HG03342 (cell line): ENCODE results near the gene TMBIM1.

Experiments used
- ATAC-seq: cut with Tn5 transposase; IDR thresholded peaks from one replicate; pipeline ENCODE4 v1.9.1; 2021; ENCODE audit warnings: mild to moderate bottlenecking, moderate library complexity; ENCODE audit not compliant: unreplicated experiment

Gene TMBIM1, protein sequence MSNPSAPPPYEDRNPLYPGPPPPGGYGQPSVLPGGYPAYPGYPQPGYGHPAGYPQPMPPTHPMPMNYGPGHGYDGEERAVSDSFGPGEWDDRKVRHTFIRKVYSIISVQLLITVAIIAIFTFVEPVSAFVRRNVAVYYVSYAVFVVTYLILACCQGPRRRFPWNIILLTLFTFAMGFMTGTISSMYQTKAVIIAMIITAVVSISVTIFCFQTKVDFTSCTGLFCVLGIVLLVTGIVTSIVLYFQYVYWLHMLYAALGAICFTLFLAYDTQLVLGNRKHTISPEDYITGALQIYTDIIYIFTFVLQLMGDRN

DNA sequence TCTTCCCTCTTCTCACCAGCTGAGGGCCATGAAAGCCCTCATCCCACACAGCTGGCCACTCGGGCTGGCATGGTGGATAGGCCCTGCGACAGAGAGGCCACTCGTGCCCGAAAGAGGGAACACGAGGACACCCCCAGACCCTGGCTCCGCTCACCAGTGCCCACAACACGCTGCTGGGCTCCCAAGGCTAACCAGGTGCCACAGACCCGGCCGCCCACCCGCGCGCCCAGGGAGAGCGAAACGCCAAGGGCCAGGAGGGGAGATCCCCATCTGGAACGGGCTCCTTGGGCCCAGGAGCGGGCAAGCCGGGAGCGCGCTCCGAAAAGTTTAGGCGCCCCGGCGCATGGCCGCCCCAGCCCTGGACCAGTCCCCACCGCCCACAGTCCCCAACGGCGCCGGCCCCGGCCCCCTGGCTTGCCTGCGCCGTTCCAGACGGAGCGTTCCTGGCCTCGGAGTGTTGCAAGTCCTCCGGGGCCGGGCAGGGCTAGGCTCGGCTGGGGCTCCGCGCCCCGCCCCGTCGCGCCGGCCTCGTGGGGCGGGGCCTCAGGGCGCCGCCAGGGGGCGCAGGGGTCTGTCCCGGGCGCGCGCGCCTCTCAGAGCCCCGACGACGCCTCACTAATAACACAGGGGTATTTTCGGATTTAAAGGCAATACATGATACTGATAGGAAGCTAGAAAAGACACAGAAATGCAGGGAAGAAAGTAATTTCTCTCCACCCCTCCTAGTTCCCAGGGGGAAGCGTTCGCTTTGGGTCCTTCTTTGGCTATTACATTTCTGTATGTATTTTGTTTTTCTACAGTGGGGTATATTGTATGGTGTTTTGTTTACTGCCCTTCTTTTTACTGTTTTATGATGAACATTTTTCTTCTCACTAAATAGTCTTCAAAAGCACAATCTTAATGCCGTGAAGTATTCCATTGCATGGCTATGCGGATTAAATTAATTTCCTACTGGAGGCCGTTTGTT, at the start of gene TMBIM1:
Gene TMBIM1 (minus strand): TSS at position 456 of the 967 bp plus-strand sequence. CDS start 10,362 bp downstream, outside the sequence.
- peak; percentile 72 for ATAC-seq

GRCh38 chr2:218341381-218341780, 49.1 kb upstream of the TMBIM1 start:
- ATAC-seq, result no peak

DNA sequence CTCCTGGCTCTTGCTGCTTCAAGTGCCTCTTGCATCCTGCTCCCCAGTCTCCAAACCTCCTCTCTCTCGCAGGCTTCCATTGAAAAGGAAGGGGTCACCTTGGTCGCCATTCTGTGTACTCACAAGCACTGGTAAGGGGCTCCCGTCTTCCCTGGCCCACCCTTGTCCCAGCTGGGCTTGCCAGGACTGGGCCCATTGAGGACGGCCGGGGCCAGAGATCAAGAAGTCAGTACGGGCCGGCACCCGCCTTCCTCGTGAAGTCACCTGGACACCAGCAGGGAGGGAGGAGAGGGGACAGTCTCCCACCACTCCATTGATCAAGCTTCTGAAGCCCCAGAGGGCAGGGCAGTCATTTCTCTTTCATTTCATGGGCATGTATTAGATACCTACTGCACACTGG, 48.4 kb upstream of the TMBIM1 start:
- no peak for ATAC-seq

- ATAC-seq, result no peak
These were observed 42.2 kb upstream of the TMBIM1 start for GRCh38 chr2:218334531-218334930.

DNA sequence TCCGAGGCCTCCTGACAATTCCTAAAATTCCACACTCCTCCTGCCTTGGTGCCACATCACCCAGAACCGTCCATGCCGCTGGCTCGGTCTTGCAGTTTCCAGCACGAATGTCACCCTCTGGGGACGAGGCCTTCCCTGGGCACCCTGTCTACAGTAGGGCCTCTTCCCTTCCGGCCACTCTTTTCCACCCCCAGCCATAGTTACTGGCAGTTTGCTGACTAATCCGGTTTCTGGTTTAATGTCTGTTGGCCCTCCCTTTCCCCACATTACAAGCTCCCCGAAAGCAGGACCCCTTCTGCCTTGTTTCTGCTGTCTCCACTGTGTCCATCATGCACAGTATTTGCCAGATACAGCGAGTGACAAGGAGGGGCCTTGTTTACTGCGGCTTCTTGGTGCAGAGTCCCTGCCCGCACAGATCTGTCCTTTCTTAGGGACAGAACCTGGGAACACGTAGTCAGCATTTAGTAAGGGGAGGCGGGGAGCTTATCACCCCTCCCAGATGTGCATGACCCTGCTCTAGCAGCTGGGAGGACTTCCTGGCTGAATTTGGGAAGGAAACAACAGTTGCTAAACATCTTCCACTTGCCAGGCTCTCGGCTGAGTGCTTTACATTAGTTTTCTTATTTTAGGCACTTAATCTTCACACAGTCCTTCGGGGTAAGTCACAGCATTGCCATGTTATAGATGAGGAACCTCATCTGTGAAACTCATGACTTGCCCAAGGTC, 40.8 kb upstream of the TMBIM1 start:
- no peak for ATAC-seq

- ATAC-seq, result no peak
These were observed 40.0 kb upstream of the TMBIM1 start for GRCh38 chr2:218332288-218332687.

DNA sequence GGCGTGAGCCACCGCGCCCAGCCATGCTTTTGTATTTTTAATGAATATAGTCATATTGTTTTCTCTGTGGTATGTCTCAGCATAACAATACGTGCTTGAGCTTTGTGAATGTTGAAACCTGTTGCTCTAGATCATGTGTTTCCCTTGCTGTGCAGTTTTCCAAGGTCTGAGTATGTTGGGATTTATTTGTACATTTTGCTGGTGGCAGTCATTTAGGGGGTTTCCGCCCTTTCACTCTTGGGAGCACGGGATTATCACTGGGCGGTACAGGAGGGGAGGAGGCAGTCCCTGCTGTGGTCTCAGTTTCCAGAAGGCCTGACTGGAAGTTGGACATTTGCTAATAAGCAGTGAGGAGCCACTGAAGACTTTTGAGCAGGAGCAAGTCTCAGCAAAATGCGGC, 39.4 kb upstream of the TMBIM1 start:
- no peak for ATAC-seq

- ATAC-seq, result peak; percentile 41
These were observed 37.7 kb upstream of the TMBIM1 start for GRCh38 chr2:218329826-218330593.

DNA sequence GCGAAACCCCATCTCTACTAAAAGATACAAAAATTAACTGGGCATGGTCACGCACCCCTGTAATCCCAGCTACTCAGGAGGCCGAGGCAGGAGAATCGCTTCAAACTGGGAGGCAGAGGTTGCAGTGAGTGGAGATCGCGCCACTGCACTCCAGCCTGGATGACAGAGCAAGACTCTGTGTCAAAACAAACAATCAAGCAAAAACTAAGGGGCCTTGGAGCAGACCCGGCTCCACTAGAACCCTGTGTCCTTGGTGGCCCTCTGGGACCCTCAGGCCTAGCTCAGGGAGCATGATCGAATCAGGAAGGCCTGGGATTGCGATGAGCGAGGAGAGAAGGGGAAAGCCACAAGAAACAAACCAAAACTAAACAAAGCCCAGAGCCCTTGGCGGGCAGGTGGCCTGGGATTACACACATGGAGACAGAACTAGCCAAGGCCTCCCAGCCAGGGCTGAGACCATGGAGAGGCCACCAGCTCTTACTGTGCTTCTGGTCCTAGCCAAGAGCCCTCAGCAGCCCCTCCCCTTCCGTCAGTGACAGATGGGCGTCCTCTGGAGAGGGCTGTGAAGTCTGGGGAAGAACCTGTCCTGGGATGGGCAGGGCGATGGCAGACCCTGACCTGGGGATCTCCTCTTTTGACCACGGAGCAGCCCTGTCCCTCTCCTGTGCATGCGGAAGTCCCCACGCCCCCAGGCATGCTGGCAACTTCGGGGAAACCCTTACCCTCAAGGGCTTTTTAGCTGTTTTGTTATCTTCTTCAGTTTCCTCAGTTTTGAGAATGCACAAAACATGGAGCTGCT, 36.9 kb upstream of the TMBIM1 start:
- ATAC-seq, result peak; percentile 36

DNA sequence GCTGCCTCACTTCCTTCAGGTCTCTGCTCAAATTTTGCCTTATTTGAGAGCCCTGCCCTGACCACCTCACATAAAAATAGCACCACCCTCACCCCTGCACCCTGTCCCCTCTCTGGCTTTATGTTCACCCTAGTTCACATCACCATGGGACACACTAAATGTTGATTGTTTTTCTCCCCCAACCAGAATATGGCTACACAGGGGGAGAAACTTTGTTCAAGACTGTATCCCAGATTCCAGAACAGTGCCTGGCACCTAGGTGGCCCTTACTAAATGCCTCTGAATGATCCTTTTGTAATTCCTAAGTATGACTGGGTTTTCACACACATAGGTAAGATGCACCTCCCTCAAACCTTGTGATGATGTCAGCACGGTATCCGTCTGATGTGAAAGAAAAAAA, 36.0 kb upstream of the TMBIM1 start:
- ATAC-seq, result no peak

DNA sequence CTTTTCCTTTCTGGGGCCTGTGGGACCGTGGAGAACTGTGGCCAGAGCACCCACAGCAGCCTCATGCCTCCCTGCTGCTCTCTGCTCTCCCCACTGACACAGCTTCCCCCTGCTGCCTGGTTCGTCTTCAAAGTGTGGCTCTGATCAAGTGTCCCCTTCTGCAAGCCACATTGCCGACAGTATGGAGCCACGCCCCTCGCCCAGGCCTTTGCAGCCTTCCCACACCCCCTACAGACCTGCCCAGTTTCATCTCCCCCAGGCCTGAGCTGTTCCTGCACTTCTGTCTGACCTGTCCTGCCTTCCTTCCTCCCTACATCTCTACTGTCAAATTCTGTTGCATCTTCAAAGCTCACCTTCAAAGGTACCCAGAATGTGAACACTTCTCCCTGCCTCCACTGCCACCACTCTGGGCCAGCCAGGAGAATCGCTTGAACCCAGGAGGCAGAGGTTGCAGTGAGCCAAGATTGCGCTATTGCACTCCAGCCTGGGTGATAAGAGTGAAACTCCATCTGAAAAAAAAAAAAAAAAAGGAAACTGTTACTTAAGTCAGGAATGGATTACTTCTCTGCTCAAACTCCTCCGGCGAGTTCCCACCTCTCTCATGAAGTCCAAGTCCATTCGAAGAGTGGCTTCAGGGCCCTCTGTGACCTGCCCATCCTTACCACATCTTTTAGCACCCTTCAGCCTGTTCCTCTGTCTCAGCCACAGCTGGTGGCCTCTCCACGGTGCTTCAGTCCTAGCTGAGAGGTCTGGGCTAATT, 35.3 kb upstream of the TMBIM1 start:
- no peak for ATAC-seq

GRCh38 chr2:218326315-218326714, 34.0 kb upstream of the TMBIM1 start:
- no peak for ATAC-seq

GRCh38 chr2:218325566-218326160, 33.4 kb upstream of the TMBIM1 start:
- ATAC-seq, result no peak

- no peak for ATAC-seq
These were observed 31.5 kb upstream of the TMBIM1 start for GRCh38 chr2:218323526-218324472.

DNA sequence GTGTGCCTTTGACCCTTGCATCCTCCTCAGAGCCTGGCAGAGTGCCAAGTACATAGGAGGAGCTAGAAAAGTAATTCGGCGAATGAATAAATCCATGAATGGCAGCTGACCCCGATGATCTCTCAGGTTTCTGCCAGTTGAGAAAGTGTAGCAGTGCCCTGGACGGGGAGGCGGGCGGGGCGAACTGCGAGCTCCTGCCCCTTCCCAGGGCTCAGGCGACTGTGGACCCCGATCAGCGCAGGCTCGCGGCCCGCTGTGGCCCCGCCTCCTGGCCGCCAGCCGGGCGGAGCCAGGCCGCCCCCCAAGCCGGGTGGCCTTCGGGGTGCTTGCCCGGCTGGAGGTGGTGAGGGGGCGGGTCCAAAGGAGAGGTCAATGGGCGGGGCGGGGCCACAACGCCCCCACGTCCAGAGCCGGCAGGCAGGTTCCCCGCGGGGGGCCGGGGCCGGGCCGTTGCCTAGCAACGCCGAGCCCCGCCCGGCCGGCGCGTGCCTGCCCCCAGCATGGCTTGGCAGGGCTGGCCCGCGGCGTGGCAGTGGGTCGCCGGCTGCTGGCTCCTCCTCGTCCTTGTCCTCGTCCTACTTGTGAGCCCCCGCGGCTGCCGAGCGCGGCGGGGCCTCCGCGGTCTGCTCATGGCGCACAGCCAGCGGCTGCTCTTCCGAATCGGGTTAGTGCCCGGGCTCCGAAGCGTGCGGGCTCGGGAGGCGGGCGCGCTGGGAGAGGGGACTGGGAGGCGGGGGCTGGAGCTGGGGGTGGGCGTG, 30.6 kb upstream of the TMBIM1 start:
- peak; percentile 68 for ATAC-seq

DNA sequence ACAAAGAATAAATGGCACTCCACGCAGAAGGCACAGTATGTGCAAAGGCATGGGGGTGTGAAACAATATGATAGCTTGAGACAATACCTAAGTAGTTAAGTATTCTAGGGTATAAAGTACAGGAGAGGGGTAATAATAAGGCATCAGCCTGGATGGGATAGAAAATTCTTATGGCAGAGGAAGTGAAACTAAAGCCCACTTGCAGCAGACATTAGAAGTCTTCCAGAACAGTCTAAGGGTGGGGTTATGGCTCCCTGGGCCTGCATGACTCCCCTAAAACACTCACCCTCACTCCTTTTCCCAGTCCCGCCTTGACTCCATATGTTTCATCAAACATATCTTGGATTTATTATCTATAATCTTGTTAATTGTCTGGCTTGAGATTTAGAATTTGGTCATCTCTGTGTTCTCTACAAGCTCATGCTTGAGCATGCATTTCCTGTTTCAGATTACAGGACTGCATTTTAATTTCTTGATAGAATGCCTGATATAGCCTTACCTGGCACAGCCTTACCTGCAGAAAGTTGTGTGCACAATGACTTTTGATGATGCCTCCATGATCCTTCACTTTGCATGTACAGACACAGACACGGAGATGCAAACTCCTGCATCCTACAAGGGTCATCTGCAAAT, 28.5 kb upstream of the TMBIM1 start:
- ATAC-seq, result no peak
